CD14-positive monocyte (primary cell): Measurements from ENCODE around the gene PARP14. TPM values are rescaled to one million over a fixed set of nuclear protein-coding genes. Genes with fewer than 3 reads are reported as not detected.
A peak's percentile ranks its signal among the peaks of the same experiment; 100 is the strongest.

Source experiments
- DNase-seq, 3 donors: peaks; one replicate each; pipeline ENCODE4 v3.0.0-alpha.2; 2011 to 2022
- H2AFZ ChIP-seq: 2 replicates; pipeline ENCODE4 v1.6.0; 2012; ENCODE audit warnings: mild to moderate bottlenecking, low read depth, low read length, inconsistent platforms; ENCODE audit not compliant: insufficient read depth, poor library complexity, severe bottlenecking
- H3K27ac ChIP-seq, 2 donors: 1 replicate in 1 of 2; 2 replicates in 1 of 2; pipeline ENCODE4 v1.5.1; 2012 to 2013; ENCODE audit warnings: low read length in 2 of 2, control low read depth in 1 of 2, inconsistent platforms in 1 of 2, low read depth in 1 of 2, mild to moderate bottlenecking in 1 of 2
- H3K27me3 ChIP-seq, 2 donors: one replicate each; pipeline versions ENCODE4 v1.6.0 to v1.6.1; 2011 to 2013; ENCODE audit warnings: low read length in 2 of 2; ENCODE audit not compliant: control insufficient read depth in 2 of 2, insufficient read depth in 2 of 2
- H3K36me3 ChIP-seq, 2 donors: replicated peaks in 1 of 2; 1 replicate in 1 of 2; 2 replicates in 1 of 2; pipeline versions ENCODE4 v1.5.1 to v1.6.1; 2012 to 2013; ENCODE audit warnings: low read length in 2 of 2, control low read depth in 1 of 2, inconsistent platforms in 1 of 2, mild to moderate bottlenecking in 1 of 2; ENCODE audit not compliant: insufficient read depth in 2 of 2, control insufficient read depth in 1 of 2
- H3K4me1 ChIP-seq, 2 donors: 1 replicate in 1 of 2; 2 replicates in 1 of 2; pipeline versions ENCODE4 v1.5.1 to v1.6.1; 2012 to 2013; ENCODE audit warnings: low read length in 2 of 2, control low read depth in 1 of 2, inconsistent platforms in 1 of 2, mild to moderate bottlenecking in 1 of 2, moderate library complexity in 1 of 2; ENCODE audit not compliant: insufficient read depth in 2 of 2, control insufficient read depth in 1 of 2
- H3K4me2 ChIP-seq: replicated peaks from 2 replicates; pipeline ENCODE3; 2012; ENCODE audit warnings: low read length, moderate library complexity, mild to moderate bottlenecking; ENCODE audit not compliant: poor library complexity, severe bottlenecking; ENCODE audit errors: extremely low read depth
- H3K4me3 ChIP-seq, 3 experiments: fragments of 200-600 bp in 1 of 3; sonication (generic) in 1 of 3; replicated peaks in 1 of 3; 1 replicate in 2 of 3; 2 replicates in 1 of 3; pipeline ENCODE4 v1.5.1; 2011 to 2013; ENCODE audit warnings: low read length in 3 of 3, mild to moderate bottlenecking in 3 of 3, control low read depth in 2 of 3, low read depth in 2 of 3, inconsistent platforms in 1 of 3, moderate library complexity in 1 of 3
- H3K79me2 ChIP-seq: 2 replicates; pipeline ENCODE4 v1.6.0; 2012; ENCODE audit warnings: mild to moderate bottlenecking, control low read depth, inconsistent platforms, low read length, moderate library complexity; ENCODE audit not compliant: insufficient read depth
- H3K9ac ChIP-seq: 2 replicates; pipeline ENCODE4 v1.6.0; 2017; ENCODE audit warnings: low read length, mild to moderate bottlenecking; ENCODE audit not compliant: insufficient read depth, poor library complexity, severe bottlenecking
- H3K9me3 ChIP-seq, 2 donors: replicated peaks in 1 of 2; 1 replicate in 1 of 2; 2 replicates in 1 of 2; pipeline versions ENCODE4 v1.5.1 to v1.6.1; 2012 to 2013; ENCODE audit warnings: low read length in 2 of 2, control low read depth in 1 of 2; ENCODE audit not compliant: control insufficient read depth in 1 of 2, insufficient read depth in 1 of 2
- H4K20me1 ChIP-seq: 2 replicates; pipeline ENCODE4 v1.6.0; 2012; ENCODE audit warnings: mild to moderate bottlenecking, low read length, control low read depth, moderate library complexity; ENCODE audit not compliant: insufficient read depth
- H3K27ac Mint-ChIP-seq, 7 donors: one replicate each; pipeline ENCODE4 v1.8.0; 2020; ENCODE audit warnings: mild to moderate bottlenecking in 7 of 7, mixed read lengths in 7 of 7, moderate library complexity in 6 of 7, inconsistent platforms in 2 of 7
- H3K27me3 Mint-ChIP-seq, 3 donors: one replicate each; pipeline ENCODE4 v1.8.0; 2021 to 2022; ENCODE audit warnings: low read depth in 3 of 3, mild to moderate bottlenecking in 3 of 3, mixed read lengths in 3 of 3, moderate library complexity in 3 of 3, inconsistent platforms in 1 of 3
- H3K36me3 Mint-ChIP-seq, 2 donors: one replicate each; pipeline ENCODE4 v1.8.0; 2020; ENCODE audit warnings: mixed read lengths in 2 of 2, inconsistent platforms in 1 of 2, mild to moderate bottlenecking in 1 of 2
- H3K4me1 Mint-ChIP-seq: one replicate; pipeline ENCODE4 v1.8.0; 2020; ENCODE audit warnings: mild to moderate bottlenecking, mixed read lengths
- H3K4me3 Mint-ChIP-seq, 2 donors: one replicate each; pipeline ENCODE4 v1.8.0; 2020; ENCODE audit warnings: mild to moderate bottlenecking in 2 of 2, mixed read lengths in 2 of 2, moderate library complexity in 1 of 2
- H3K9me3 Mint-ChIP-seq, 7 donors: one replicate each; pipeline ENCODE4 v1.8.0; 2020 to 2022; ENCODE audit warnings: mixed read lengths in 7 of 7, mild to moderate bottlenecking in 6 of 7, moderate library complexity in 6 of 7, inconsistent platforms in 2 of 7
- WGBS: methylation state at CpG from one replicate; pipeline ENCODE4 v1.1.5; 2013; ENCODE audit warnings: missing lambda C conversion rate; ENCODE audit not compliant: insufficient coverage; 5-methylcytosine and 5-hydroxymethylcytosine counted together
- intact Hi-C, 2 donors: fragments of 100-400 bp; cut with micrococcal nuclease; formaldehyde crosslinking; loops; one replicate each; pipeline versions ENCODE4 v1.15.0 to v1.15.1; 2023
- polyA plus RNA-seq, 3 donors: library from polyadenylated mRNA; depleted of rRNA in 1 of 3; unstranded in 2 of 3; stranded (reverse) in 1 of 3; fragments of 300-500 nt in 2 of 3; fragments of >200 nt in 1 of 3; fragmentation: Illumina TruSeq in 2 of 3; gene quantifications; 1 replicate in 2 of 3; 2 replicates in 1 of 3; pipeline ENCODE4 v1.2.3, GENCODE V29; 2012 to 2021
- TF ChIP-seq, protein P1 (sequence below): fragments of 200-600 bp; IDR thresholded peaks from one replicate; pipeline ENCODE4 v1.8.0; 2022; ENCODE audit warnings: antibody characterized with exemption, mild to moderate bottlenecking

PARP14 gene
- polyA plus RNA-seq, 3 donors: 22.1 to 68.8 (median 26.9) TPM

- WGBS: 100% methylated on average over 1 of the region's 3 CpGs
Measured at GRCh38 chr3:122727294-122727693, 46.7 kb downstream of the PARP14 start.

GRCh38 chr3:122727766-122728165 is 47.1 kb downstream of the PARP14 start:
- Mint-ChIP-seq H3K4me1 (peaks cover 6% of the 10 kb centered on the region), H3K27ac (no peak overlapping the region), H3K4me3 (no peak overlapping the region), H3K36me3 (peaks cover 45 to 76% of the 10 kb centered on the region in 2 donors), H3K9me3 (peaks cover 0 to 11% (median 6%) of the 10 kb centered on the region in 7 donors), H3K27me3 (no peaks in the 10 kb centered on the region)
- 98% methylated on average over 7 of the region's 9 CpGs for WGBS
- no peaks in the 10 kb centered on the region for H3K27me3 ChIP-seq
- H3K4me2 ChIP-seq: no peak overlapping the region
- peaks cover 16 to 54% of the 10 kb centered on the region in 2 donors for H3K36me3 ChIP-seq
- H3K27ac ChIP-seq: no peak overlapping the region
- H3K4me1 ChIP-seq: no peaks in the 10 kb centered on the region
- H3K4me3 ChIP-seq: no peak overlapping the region
- H3K9me3 ChIP-seq: peaks cover 0 to 3% of the 10 kb centered on the region in 2 donors
- H4K20me1 ChIP-seq: peaks cover 26% of the 10 kb centered on the region
- no peak for DNase-seq
- no peak overlapping the region for H2AFZ ChIP-seq
- no peaks in the 10 kb centered on the region for H3K79me2 ChIP-seq
- intact Hi-C loops: no loop called here
- TF ChIP-seq, protein P1, sequence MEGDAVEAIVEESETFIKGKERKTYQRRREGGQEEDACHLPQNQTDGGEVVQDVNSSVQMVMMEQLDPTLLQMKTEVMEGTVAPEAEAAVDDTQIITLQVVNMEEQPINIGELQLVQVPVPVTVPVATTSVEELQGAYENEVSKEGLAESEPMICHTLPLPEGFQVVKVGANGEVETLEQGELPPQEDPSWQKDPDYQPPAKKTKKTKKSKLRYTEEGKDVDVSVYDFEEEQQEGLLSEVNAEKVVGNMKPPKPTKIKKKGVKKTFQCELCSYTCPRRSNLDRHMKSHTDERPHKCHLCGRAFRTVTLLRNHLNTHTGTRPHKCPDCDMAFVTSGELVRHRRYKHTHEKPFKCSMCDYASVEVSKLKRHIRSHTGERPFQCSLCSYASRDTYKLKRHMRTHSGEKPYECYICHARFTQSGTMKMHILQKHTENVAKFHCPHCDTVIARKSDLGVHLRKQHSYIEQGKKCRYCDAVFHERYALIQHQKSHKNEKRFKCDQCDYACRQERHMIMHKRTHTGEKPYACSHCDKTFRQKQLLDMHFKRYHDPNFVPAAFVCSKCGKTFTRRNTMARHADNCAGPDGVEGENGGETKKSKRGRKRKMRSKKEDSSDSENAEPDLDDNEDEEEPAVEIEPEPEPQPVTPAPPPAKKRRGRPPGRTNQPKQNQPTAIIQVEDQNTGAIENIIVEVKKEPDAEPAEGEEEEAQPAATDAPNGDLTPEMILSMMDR: no peak
- no peak overlapping the region for H3K9ac ChIP-seq

More at GRCh38 chr3:122727294-122727693, 46.7 kb downstream of the PARP14 start:
- H3K36me3 Mint-ChIP-seq: peaks cover 46 to 76% of the 10 kb centered on the region in 2 donors
- H3K4me3 Mint-ChIP-seq: no peak overlapping the region
- peak overlapping the region in 1 of 7 donors; percentile 32 for H3K27ac Mint-ChIP-seq
- H2AFZ ChIP-seq: no peak overlapping the region
- peaks cover 0 to 7% (median 4%) of the 10 kb centered on the region in 7 donors for H3K9me3 Mint-ChIP-seq
- peaks cover 2% of the 10 kb centered on the region for H3K4me1 Mint-ChIP-seq
- DNase-seq: peak in 2 of 3 donors; percentile 2 to 5
- H4K20me1 ChIP-seq: peaks cover 26% of the 10 kb centered on the region
- intact Hi-C loops: no loop called here
- H3K79me2 ChIP-seq: no peaks in the 10 kb centered on the region
- H3K27ac ChIP-seq: peak overlapping the region in 1 of 2 donors; percentile 30
- H3K9ac ChIP-seq: no peak overlapping the region
- H3K27me3 Mint-ChIP-seq: no peaks in the 10 kb centered on the region
- no peak overlapping the region for H3K4me2 ChIP-seq
- H3K4me1 ChIP-seq: no peaks in the 10 kb centered on the region
- peaks cover 16 to 56% of the 10 kb centered on the region in 2 donors for H3K36me3 ChIP-seq
- H3K27me3 ChIP-seq: no peaks in the 10 kb centered on the region
- peaks cover 0 to 3% of the 10 kb centered on the region in 2 donors for H3K9me3 ChIP-seq
- no peak overlapping the region for H3K4me3 ChIP-seq
- TF ChIP-seq, protein P1: no peak
